K562 (cell line): ENCODE measurements around the gene HSD11B1L. TPM values are rescaled to one million over a fixed set of nuclear protein-coding genes. Genes with fewer than 3 reads are reported as not detected.

Experiments used
- ADNP ChIP-seq: fragments of 200-800 bp; sonication (Bioruptor generic); IDR thresholded peaks from 2 replicates; pipeline ENCODE4 v1.6.1; 2016; ENCODE audit warnings: missing genetic modification characterization, missing compliant biosample characterization
- C11orf30 ChIP-seq: fragments of 450-650 bp; IDR thresholded peaks from 2 replicates; pipeline ENCODE4 v1.6.1; 2016; ENCODE audit warnings: low read depth, mild to moderate bottlenecking
- CXXC5 ChIP-seq: fragments of 250-450 bp; sonication (Bioruptor Pico); IDR thresholded peaks from 2 replicates; pipeline ENCODE4 v1.8.0; 2022; ENCODE audit warnings: inconsistent platforms, mild to moderate bottlenecking, moderate library complexity
- ELF4 ChIP-seq: fragments of 450-650 bp; formaldehyde crosslinking; IDR thresholded peaks from 2 replicates; pipeline ENCODE4 v1.4.0; 2022; ENCODE audit warnings: missing genetic modification characterization
- EWSR1 ChIP-seq: fragments of 450-650 bp; IDR thresholded peaks from 2 replicates; pipeline ENCODE4 v1.6.1; 2018; ENCODE audit warnings: borderline replicate concordance, mild to moderate bottlenecking, low read depth, moderate library complexity; ENCODE audit not compliant: partially characterized antibody
- MCM7 ChIP-seq, 2 experiments: fragments of 450-650 bp; IDR thresholded peaks; 2 replicates each; pipeline ENCODE4 v1.6.1; 2016 to 2018
- MIER1 ChIP-seq: fragments of 450-650 bp; IDR thresholded peaks from 2 replicates; pipeline ENCODE4 v1.6.1; 2016; ENCODE audit warnings: antibody characterized with exemption, mild to moderate bottlenecking, low read depth
- MITF ChIP-seq: IDR thresholded peaks from 2 replicates; pipeline ENCODE4 v1.6.1; 2014; ENCODE audit warnings: antibody characterized with exemption
- NBN ChIP-seq: fragments of 450-650 bp; IDR thresholded peaks from 2 replicates; pipeline ENCODE4 v1.6.1; 2016; ENCODE audit warnings: low read depth, mild to moderate bottlenecking
- NR2C1 ChIP-seq, 2 experiments: fragments of 450-650 bp; IDR thresholded peaks; 2 replicates each; pipeline ENCODE4 v1.6.1; 2017; ENCODE audit warnings: mild to moderate bottlenecking in 2 of 2, antibody characterized with exemption in 1 of 2, inconsistent platforms in 1 of 2, missing compliant biosample characterization in 1 of 2, missing genetic modification characterization in 1 of 2
- POLR2G ChIP-seq: fragments of 200-400 bp; formaldehyde crosslinking; IDR thresholded peaks from 2 replicates; pipeline ENCODE4 v1.6.1; 2017; ENCODE audit warnings: low read depth, mild to moderate bottlenecking, antibody characterized with exemption, low read length, moderate library complexity
- PPARD ChIP-seq: fragments of 250-450 bp; sonication (Bioruptor Pico); IDR thresholded peaks from 2 replicates; pipeline ENCODE4 v1.8.0; 2022; ENCODE audit warnings: inconsistent platforms, mild to moderate bottlenecking, moderate library complexity
- RFX7 ChIP-seq: fragments of 250-450 bp; sonication (Bioruptor Pico); IDR thresholded peaks from 2 replicates; pipeline ENCODE4 v1.5.1; 2021; ENCODE audit warnings: mild to moderate bottlenecking
- SNIP1 ChIP-seq: fragments of 450-650 bp; IDR thresholded peaks from 2 replicates; pipeline ENCODE4 v1.7.1; 2017; ENCODE audit warnings: low read depth, mild to moderate bottlenecking
- TEAD4 ChIP-seq, 2 experiments: sonication (generic) in 1 of 2; formaldehyde crosslinking in 1 of 2; IDR thresholded peaks; 2 replicates each; pipeline versions ENCODE4 v1.6.1 to v1.8.0; 2012 to 2022; ENCODE audit warnings: borderline replicate concordance in 1 of 2, inconsistent platforms in 1 of 2, low read length in 1 of 2, mild to moderate bottlenecking in 1 of 2, missing genetic modification reagents in 1 of 2
- ZNF277 ChIP-seq: fragments of 250-450 bp; sonication (Bioruptor Pico); IDR thresholded peaks from 2 replicates; pipeline ENCODE4 v1.8.0; 2022; ENCODE audit warnings: inconsistent platforms, mild to moderate bottlenecking, moderate library complexity, borderline replicate concordance
- ZNF324 ChIP-seq: fragments of 250-450 bp; sonication (Bioruptor Pico); IDR thresholded peaks from 2 replicates; pipeline ENCODE4 v1.4.0; 2020; ENCODE audit warnings: mild to moderate bottlenecking
- ZNF408 ChIP-seq: fragments of 250-450 bp; sonication (Bioruptor Pico); IDR thresholded peaks from 2 replicates; pipeline ENCODE4 v1.4.0; 2020; ENCODE audit warnings: low read depth, mild to moderate bottlenecking, moderate library complexity
- ZNF518B ChIP-seq: fragments of 250-450 bp; sonication (Bioruptor Pico); IDR thresholded peaks from 2 replicates; pipeline ENCODE4 v1.5.0; 2021; ENCODE audit warnings: mild to moderate bottlenecking, moderate library complexity
- ZNF561 ChIP-seq: fragments of 450-650 bp; formaldehyde crosslinking; conservative IDR thresholded peaks from 2 replicates; pipeline ENCODE4 v1.4.0; 2020; ENCODE audit warnings: mild to moderate bottlenecking, moderate library complexity
- ZNF830 ChIP-seq: fragments of 250-450 bp; sonication (Bioruptor Pico); IDR thresholded peaks from 2 replicates; pipeline ENCODE4 v1.5.0; 2021; ENCODE audit warnings: mild to moderate bottlenecking
- polyA plus RNA-seq, 8 experiments: library from polyadenylated mRNA; depleted of rRNA in 4 of 8; stranded (reverse) in 5 of 8; unstranded in 3 of 8; fragments of >200 nt; fragmentation: Nextera tagmentation in 2 of 8; fragmentation: Illumina TruSeq in 1 of 8; extraction: Ambion mirVana in 2 of 8; extraction: Trizol in 1 of 8; gene quantifications; 2 replicates each; pipeline versions ENCODE4 v1.2.1 to v1.2.3, GENCODE V29; 2011 to 2014; ENCODE audit warnings: inconsistent platforms in 1 of 8, missing spikeins in 1 of 8
- total RNA-seq, 7 experiments: library from RNA; depleted of rRNA in 6 of 7; stranded (reverse); fragments of >200 nt in 6 of 7; fragmentation: Illumina TruSeq in 2 of 7; extraction: Trizol in 2 of 7; gene quantifications; 2 replicates each; pipeline versions ENCODE4 v1.2.1 to v1.2.3, GENCODE V29; 2011 to 2021; ENCODE audit warnings: low replicate concordance in 1 of 7

The HSD11B1L gene
- total and polyA plus RNA-seq, 9 of the 15 experiments (the other 6 are each of a cell fraction or from before 2014, with no cell fraction given), result 0.31 to 7.7 (median 2.3) TPM

- TF ChIP-seq ZNF277 (CRISPR knock-in tag) (no peak), ZNF408 (CRISPR knock-in tag) (no peak), EWSR1 (no peak), MCM7 (IDR thresholded peaks at IDR 0.05) (no peak), ZNF830 (CRISPR knock-in tag) (peak; percentile 68; the same call in 1 of the 2 replicates), MIER1 (peak; percentile 53; the same call in 1 of the 2 replicates), CXXC5 (CRISPR knock-in tag) (peak; percentile 79), C11orf30 (peak; percentile 55; the same call in 1 of the 2 replicates), TEAD4 (IDR thresholded peaks at IDR 0.05; ENCODE audit: low read length) (no peak; the same call in 1 of the 2 replicates), TEAD4 (CRISPR knock-in tag; IDR thresholded peaks at IDR 0.05; ENCODE audit: borderline replicate concordance) (no peak), ZNF561 (CRISPR knock-in tag) (no peak), RFX7 (CRISPR knock-in tag) (no peak), POLR2G (peak; percentile 97), ZNF324 (peak; percentile 7; the same call in 1 of the 2 replicates), NBN (0 out of 2 replicates have a peak, but pooled peaks have one; percentile 50), MITF (no peak), ZNF518B (CRISPR knock-in tag) (no peak), ELF4 (CRISPR knock-in tag) (no peak), ADNP (tag) (no peak), SNIP1 (peak; percentile 90), NR2C1 (IDR thresholded peaks at IDR 0.05) (0 out of 2 replicates have a peak, but pooled peaks have one; percentile 28), NR2C1 (tag; IDR thresholded peaks at IDR 0.05) (0 out of 2 replicates have a peak, but pooled peaks have one; percentile 17), PPARD (no peak)
Measured at GRCh38 chr19:5690125-5690954, 9.5 kb downstream of the HSD11B1L start, which contains the start of gene RPL36 (continued).
